Choroid plexus epithelial cell (primary cell): ENCODE results near the gene HINT3.
"Not testable (repeated sequence)": the region's sequence is repeated elsewhere in the genome, so short reads cannot be mapped to it uniquely, and the experiment has no call there.

ENCODE experiments used
- DNase-seq: peaks from one replicate; pipeline ENCODE4 v3.0.0-alpha.2; 2010; ENCODE audit warnings: low read depth
- H3K4me3 ChIP-seq: 2 replicates; pipeline ENCODE4 v1.5.1; 2011; ENCODE audit warnings: low read depth, mild to moderate bottlenecking, control low read depth, low read length, moderate library complexity
- TF ChIP-seq, protein P1 (sequence below): conservative IDR thresholded peaks from 2 replicates; pipeline ENCODE4 v1.5.1; 2011; ENCODE audit warnings: low read depth, mild to moderate bottlenecking, control low read depth, inconsistent platforms, low read length, moderate library complexity

HINT3 gene

DNA sequence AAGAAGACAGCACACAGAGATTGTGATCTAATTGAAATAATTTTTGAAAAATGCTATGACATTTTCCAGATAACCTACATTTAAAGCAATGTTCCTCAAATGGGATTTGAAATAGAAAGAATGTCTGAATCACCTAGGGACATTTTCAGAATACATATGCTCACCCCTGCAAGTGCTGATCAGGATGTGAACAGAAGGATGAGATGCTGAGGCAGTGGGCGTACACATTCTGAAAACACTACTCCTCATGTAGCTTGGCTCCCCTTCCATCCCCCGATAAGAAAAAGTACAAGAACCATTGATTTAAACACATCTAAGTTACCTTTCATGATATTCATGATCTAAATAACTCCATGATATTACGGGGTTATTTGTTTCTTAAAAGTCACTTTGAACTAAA lies 29.9 kb upstream of the HINT3 start:
- TF ChIP-seq, protein P1, sequence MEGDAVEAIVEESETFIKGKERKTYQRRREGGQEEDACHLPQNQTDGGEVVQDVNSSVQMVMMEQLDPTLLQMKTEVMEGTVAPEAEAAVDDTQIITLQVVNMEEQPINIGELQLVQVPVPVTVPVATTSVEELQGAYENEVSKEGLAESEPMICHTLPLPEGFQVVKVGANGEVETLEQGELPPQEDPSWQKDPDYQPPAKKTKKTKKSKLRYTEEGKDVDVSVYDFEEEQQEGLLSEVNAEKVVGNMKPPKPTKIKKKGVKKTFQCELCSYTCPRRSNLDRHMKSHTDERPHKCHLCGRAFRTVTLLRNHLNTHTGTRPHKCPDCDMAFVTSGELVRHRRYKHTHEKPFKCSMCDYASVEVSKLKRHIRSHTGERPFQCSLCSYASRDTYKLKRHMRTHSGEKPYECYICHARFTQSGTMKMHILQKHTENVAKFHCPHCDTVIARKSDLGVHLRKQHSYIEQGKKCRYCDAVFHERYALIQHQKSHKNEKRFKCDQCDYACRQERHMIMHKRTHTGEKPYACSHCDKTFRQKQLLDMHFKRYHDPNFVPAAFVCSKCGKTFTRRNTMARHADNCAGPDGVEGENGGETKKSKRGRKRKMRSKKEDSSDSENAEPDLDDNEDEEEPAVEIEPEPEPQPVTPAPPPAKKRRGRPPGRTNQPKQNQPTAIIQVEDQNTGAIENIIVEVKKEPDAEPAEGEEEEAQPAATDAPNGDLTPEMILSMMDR = no peak
- no peak overlapping the region for H3K4me3 ChIP-seq
- no peak for DNase-seq

- TF ChIP-seq, protein P1 = no peak
- no peak overlapping the region for H3K4me3 ChIP-seq
- DNase-seq = no peak
Observed at GRCh38 chr6:125927761-125928160, 28.8 kb upstream of the HINT3 start.

- DNase-seq = peak; percentile 52
- TF ChIP-seq, protein P1 = no peak
Observed at GRCh38 chr6:125930765-125931418, 25.7 kb upstream of the HINT3 start.

GRCh38 chr6:125931733-125932450 lies 24.7 kb upstream of the HINT3 start:
- DNase-seq = peak; percentile 43
- no peak overlapping the region for H3K4me3 ChIP-seq
- TF ChIP-seq, protein P1 = no peak

More at GRCh38 chr6:125930765-125931418, 25.7 kb upstream of the HINT3 start:
- H3K4me3 ChIP-seq = no peak overlapping the region

DNA sequence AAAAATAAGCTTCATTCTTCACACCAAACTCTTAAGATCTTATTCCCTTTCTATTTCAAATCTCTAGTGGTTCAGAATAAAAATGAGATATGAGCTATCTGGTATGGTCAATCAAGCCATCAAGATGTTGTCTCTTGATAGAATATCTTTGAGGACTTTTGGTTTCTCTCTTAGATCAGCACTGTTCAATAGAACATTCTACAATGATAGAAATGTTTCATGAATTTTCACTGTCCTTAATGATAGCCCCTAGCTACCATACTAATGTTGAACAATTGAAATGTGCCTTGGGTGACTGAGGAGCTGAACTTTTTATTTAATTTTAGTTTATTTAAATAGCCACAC lies 24.1 kb upstream of the HINT3 start:
- TF ChIP-seq, protein P1 = no peak
- H3K4me3 ChIP-seq = no peak overlapping the region
- DNase-seq = no peak

- H3K4me3 ChIP-seq, DNase-seq: not testable (repeated sequence)
Observed at GRCh38 chr6:125935520-125935919, 21.1 kb upstream of the HINT3 start.

DNA sequence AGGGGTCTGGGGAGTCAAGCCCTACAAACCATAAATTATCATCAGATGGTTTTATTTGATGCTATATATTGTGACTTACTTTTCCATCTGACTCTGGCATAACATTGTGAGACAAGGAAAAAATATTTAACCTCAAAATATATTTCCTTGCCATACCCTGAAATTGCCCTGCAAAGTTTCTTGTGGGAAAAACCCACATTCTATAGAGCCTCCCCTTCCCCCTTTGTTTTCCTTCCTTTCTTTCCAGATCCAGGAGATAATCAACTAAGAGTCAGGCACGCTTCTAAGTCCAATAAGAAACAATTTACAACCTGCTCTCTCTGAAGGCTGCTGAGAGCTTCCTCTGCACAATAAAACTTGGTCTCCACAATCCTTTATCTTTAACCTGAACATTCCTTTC lies 17.5 kb upstream of the HINT3 start:
- H3K4me3 ChIP-seq = no peak overlapping the region
- no peak for DNase-seq
- TF ChIP-seq, protein P1 = no peak
